Measurements from ENCODE around the gene PHYKPL. TPM values are rescaled to one million over a fixed set of nuclear protein-coding genes. Genes with fewer than 3 reads are reported as not detected.

The PHYKPL gene
- total RNA-seq, 1 experiment from 2014 or later = 43.2 TPM

DNA sequence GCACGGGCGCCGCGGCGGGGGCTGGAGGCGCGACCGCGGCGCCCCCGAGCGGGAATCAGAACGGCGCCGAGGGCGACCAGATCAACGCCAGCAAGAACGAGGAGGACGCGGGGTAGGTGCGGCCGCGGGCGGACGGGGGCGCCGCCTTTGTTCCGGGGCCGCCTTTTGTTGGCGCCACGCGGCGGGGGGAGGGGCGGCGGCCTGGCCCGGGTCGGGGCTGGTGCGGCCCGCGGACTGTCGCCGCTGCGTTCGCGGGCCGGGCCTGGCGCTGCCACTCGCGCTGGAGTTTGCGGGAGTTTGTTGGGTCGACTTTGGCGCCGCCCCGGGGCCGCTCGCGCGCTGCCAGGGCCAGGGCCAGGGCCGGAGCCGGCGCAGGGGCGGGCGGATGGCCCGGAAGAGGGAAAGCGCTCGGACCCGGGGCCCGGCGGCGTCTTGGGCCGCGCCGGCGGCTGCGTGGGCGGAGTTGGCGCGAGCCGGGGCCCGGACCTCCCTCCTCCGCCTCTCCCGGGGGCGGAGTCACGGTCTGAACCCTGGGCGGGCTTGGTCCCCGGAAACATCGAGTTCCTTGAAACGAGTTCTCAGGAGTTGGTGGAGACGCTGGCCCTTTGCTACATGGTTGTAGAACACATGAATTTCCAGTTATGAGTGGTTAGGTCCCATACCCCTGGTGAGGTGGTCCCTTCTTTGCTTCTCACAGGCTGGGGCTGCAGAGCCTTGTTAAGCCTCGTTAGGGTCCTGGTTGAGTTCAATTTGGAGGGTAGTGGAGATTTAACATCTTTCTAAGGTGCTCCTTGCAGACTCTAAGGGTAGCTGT is 27.5 kb downstream of the PHYKPL start:
- TF ChIP-seq, protein P1, sequence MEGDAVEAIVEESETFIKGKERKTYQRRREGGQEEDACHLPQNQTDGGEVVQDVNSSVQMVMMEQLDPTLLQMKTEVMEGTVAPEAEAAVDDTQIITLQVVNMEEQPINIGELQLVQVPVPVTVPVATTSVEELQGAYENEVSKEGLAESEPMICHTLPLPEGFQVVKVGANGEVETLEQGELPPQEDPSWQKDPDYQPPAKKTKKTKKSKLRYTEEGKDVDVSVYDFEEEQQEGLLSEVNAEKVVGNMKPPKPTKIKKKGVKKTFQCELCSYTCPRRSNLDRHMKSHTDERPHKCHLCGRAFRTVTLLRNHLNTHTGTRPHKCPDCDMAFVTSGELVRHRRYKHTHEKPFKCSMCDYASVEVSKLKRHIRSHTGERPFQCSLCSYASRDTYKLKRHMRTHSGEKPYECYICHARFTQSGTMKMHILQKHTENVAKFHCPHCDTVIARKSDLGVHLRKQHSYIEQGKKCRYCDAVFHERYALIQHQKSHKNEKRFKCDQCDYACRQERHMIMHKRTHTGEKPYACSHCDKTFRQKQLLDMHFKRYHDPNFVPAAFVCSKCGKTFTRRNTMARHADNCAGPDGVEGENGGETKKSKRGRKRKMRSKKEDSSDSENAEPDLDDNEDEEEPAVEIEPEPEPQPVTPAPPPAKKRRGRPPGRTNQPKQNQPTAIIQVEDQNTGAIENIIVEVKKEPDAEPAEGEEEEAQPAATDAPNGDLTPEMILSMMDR (IDR thresholded peaks at IDR 0.05) = no peak; the same call in 1 of the 2 replicates
- TF ChIP-seq, protein P2, sequence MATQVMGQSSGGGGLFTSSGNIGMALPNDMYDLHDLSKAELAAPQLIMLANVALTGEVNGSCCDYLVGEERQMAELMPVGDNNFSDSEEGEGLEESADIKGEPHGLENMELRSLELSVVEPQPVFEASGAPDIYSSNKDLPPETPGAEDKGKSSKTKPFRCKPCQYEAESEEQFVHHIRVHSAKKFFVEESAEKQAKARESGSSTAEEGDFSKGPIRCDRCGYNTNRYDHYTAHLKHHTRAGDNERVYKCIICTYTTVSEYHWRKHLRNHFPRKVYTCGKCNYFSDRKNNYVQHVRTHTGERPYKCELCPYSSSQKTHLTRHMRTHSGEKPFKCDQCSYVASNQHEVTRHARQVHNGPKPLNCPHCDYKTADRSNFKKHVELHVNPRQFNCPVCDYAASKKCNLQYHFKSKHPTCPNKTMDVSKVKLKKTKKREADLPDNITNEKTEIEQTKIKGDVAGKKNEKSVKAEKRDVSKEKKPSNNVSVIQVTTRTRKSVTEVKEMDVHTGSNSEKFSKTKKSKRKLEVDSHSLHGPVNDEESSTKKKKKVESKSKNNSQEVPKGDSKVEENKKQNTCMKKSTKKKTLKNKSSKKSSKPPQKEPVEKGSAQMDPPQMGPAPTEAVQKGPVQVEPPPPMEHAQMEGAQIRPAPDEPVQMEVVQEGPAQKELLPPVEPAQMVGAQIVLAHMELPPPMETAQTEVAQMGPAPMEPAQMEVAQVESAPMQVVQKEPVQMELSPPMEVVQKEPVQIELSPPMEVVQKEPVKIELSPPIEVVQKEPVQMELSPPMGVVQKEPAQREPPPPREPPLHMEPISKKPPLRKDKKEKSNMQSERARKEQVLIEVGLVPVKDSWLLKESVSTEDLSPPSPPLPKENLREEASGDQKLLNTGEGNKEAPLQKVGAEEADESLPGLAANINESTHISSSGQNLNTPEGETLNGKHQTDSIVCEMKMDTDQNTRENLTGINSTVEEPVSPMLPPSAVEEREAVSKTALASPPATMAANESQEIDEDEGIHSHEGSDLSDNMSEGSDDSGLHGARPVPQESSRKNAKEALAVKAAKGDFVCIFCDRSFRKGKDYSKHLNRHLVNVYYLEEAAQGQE (IDR thresholded peaks at IDR 0.05; ENCODE audit: insufficient read depth in 1 of 2, low read depth in 2 of 2, low read length in 1 of 2) = no peak
- TF ChIP-seq SIN3A (IDR thresholded peaks at IDR 0.05; ENCODE audit: borderline replicate concordance, insufficient read depth, low read depth, low read length) (peak; percentile 76; the same call in 1 of the 2 replicates), TCF7L2 (IDR thresholded peaks at IDR 0.05; ENCODE audit: low read depth, low read length) (no peak), POLR2AphosphoS5 (IDR thresholded peaks at IDR 0.05; ENCODE audit: low read depth, low read length) (peak; percentile 60)
- Histone ChIP-seq H3K4me1 (ENCODE audit: control insufficient read depth, insufficient read depth, low read length) (peaks cover 41% of the 10 kb centered on the region), H3K4me3 (ENCODE audit: low read depth in 2 of 2, low read length in 2 of 2) (peak overlapping the region; percentile 92 to 97), H3K36me3 (ENCODE audit: control insufficient read depth, insufficient read depth, low read length) (peaks cover 24% of the 10 kb centered on the region), H3K27ac (ENCODE audit: low read length) (peak overlapping the region; percentile 87), H3K27me3 (ENCODE audit: control insufficient read depth, insufficient read depth, low read length) (no peaks in the 10 kb centered on the region), H3K9me3 (ENCODE audit: control insufficient read depth, insufficient read depth, low read depth, low read length) (no peaks in the 10 kb centered on the region)
- in situ Hi-C loops (cut with HindIII; ENCODE audit: low pct_unique_long_range_greater_than_20kb, low sequenced_read_pairs) (no loop called here), intact Hi-C loops (cut with micrococcal nuclease; ENCODE audit: unreplicated experiment) (no loop called here)
- POLR2A ChIA-PET = no interaction called here
- BruUV-seq (replicated peaks) = no TSS peak
- no peak for DNase-seq (ENCODE audit: low read depth, low spot score)
- CTCF ChIA-PET = no interaction called here
- ATAC-seq = peak; percentile 60

DNA sequence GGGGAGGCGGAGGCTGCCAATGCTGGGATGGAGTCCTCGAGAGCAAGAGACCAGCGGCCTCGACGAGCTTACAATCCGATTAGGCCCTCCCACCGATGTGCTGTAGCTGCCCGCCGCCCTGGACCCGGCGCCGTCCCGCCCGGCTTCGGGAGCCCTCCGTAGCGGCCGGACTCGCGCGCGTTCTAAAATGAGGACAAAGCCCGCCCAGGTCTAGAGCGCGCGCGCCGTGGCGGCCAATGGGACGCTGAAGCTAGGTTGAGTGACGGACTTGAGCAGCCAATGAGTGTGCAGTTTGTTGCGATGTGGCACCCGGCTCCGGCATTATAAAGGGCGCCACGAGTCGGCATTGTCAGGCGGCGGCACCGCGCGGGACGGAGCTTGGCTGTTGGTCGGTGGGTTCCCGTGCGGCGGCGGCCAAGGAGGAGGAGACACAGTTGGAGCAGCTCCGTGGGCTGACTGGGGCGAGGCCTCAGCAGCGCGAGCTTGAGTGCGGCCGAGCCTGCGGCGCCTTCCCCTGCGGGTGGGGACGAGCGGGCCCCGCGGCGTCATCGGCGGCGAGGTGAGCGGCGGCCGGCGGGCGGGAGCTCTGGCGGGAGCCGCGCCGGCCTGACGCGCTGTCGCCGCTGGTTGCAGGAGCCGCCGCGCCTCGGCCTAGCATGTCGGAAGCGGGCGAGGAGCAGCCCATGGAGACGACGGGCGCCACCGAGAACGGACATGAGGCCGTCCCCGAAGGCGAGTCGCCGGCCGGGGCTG is 28.2 kb downstream of the PHYKPL start, which contains the start of gene HNRNPAB:
Gene HNRNPAB (plus strand): TSS at position 352 of the 753 bp plus-strand sequence. CDS start 305 bp downstream, at position 657.
- H3K9me3 ChIP-seq (ENCODE audit: control insufficient read depth, insufficient read depth, low read depth, low read length) = no peaks in the 10 kb centered on the region
- H3K4me1 ChIP-seq (ENCODE audit: control insufficient read depth, insufficient read depth, low read length) = peaks cover 40% of the 10 kb centered on the region
- H3K36me3 ChIP-seq (ENCODE audit: control insufficient read depth, insufficient read depth, low read length) = peaks cover 24% of the 10 kb centered on the region
- no TSS peak for BruUV-seq (replicated peaks)
- peak; percentile 90 for ATAC-seq
- H3K27ac ChIP-seq (ENCODE audit: low read length) = peak within 1 kb of the TSS; percentile 91
- in situ Hi-C loops (cut with HindIII; ENCODE audit: low pct_unique_long_range_greater_than_20kb, low sequenced_read_pairs) = no loop called here
- POLR2A ChIA-PET = interaction anchor here (0.6 to 0.8 kb wide), 2 partner anchors 49 to 55 kb away, joined by 3 read pairs; no protein-coding TSS in a partner anchor
- H3K4me3 ChIP-seq (ENCODE audit: low read depth in 2 of 2, low read length in 2 of 2) = peak within 1 kb of the TSS; percentile 92 to 97
- CTCF ChIA-PET = no interaction called here
- DNase-seq (ENCODE audit: low read depth, low spot score) = peak; percentile 80
- no peaks in the 10 kb centered on the region for H3K27me3 ChIP-seq (ENCODE audit: control insufficient read depth, insufficient read depth, low read length)
- intact Hi-C loops (cut with micrococcal nuclease; ENCODE audit: unreplicated experiment) = no loop called here
- TF ChIP-seq POLR2AphosphoS5 (IDR thresholded peaks at IDR 0.05; ENCODE audit: low read depth, low read length) = peak; percentile 100
- peak; percentile 96; the same call in 1 of the 2 replicates for TF ChIP-seq SIN3A (IDR thresholded peaks at IDR 0.05; ENCODE audit: borderline replicate concordance, insufficient read depth, low read depth, low read length)
- TF ChIP-seq, protein P2 (IDR thresholded peaks at IDR 0.05; ENCODE audit: insufficient read depth in 1 of 2, low read depth in 2 of 2, low read length in 1 of 2) = no peak
